Kasumi-1 (cell line): ENCODE measurements around the gene HIGD1C.
"Not testable (repeated sequence)": the region's sequence is repeated elsewhere in the genome, so short reads cannot be mapped to it uniquely, and the experiment has no call there.

Experiments used
- DNase-seq, 2 experiments: peaks; one replicate each; lab custom pipeline; 2025; lab: John Stamatoyannopoulos, UW

Gene HIGD1C

GRCh38 chr12:50933459-50934124 lies 18.8 kb upstream of the HIGD1C start:
- no peak for DNase-seq

- peak; percentile 45 to 52 for DNase-seq
Measured at GRCh38 chr12:50934371-50934851, 17.9 kb upstream of the HIGD1C start.

GRCh38 chr12:50934981-50935807 lies 17.1 kb upstream of the HIGD1C start:
- peak; percentile 10 to 19 for DNase-seq

GRCh38 chr12:50936821-50937530 lies 15.4 kb upstream of the HIGD1C start:
- DNase-seq: no peak

- DNase-seq: no peak
Measured at GRCh38 chr12:50937653-50938052, 14.7 kb upstream of the HIGD1C start.

- DNase-seq: no peak
Measured at GRCh38 chr12:50947933-50948626, 4.3 kb upstream of the HIGD1C start.

GRCh38 chr12:50948798-50949197 lies 3.5 kb upstream of the HIGD1C start:
- DNase-seq: no peak

GRCh38 chr12:50949801-50950302 lies 2.5 kb upstream of the HIGD1C start:
- no peak for DNase-seq

- no peak for DNase-seq
Measured at GRCh38 chr12:50951112-50951511, 1.2 kb upstream of the HIGD1C start.

GRCh38 chr12:50953047-50953446 lies 703 bp downstream of the HIGD1C start:
- no peak for DNase-seq

GRCh38 chr12:50954789-50955188 lies 2.4 kb downstream of the HIGD1C start:
- not testable (repeated sequence) for DNase-seq

- DNase-seq: no peak
Measured at GRCh38 chr12:50955288-50955687, 2.9 kb downstream of the HIGD1C start.

- no peak for DNase-seq
Measured at GRCh38 chr12:50955697-50956096, 3.4 kb downstream of the HIGD1C start.

GRCh38 chr12:50960130-50960529 lies 7.8 kb downstream of the HIGD1C start:
- no peak for DNase-seq

- DNase-seq: no peak
Measured at GRCh38 chr12:50961708-50962107, 9.4 kb downstream of the HIGD1C start.

GRCh38 chr12:50964432-50964831 lies 12.1 kb downstream of the HIGD1C start:
- no peak for DNase-seq

GRCh38 chr12:50971946-50972345 lies 19.6 kb downstream of the HIGD1C start:
- DNase-seq: no peak

- no peak for DNase-seq
Measured at GRCh38 chr12:50979369-50980052, 27.2 kb downstream of the HIGD1C start.

GRCh38 chr12:50980545-50980944 lies 28.2 kb downstream of the HIGD1C start:
- DNase-seq: no peak

GRCh38 chr12:50981319-50982239 lies 29.2 kb downstream of the HIGD1C start:
- no peak for DNase-seq
